ENCODE results near the gene ATR.
A peak's percentile ranks its signal among the peaks of the same experiment; 100 is the strongest.
"Not testable (repeated sequence)": the region's sequence is repeated elsewhere in the genome, so short reads cannot be mapped to it uniquely, and the experiment has no call there.

Gene ATR

DNA sequence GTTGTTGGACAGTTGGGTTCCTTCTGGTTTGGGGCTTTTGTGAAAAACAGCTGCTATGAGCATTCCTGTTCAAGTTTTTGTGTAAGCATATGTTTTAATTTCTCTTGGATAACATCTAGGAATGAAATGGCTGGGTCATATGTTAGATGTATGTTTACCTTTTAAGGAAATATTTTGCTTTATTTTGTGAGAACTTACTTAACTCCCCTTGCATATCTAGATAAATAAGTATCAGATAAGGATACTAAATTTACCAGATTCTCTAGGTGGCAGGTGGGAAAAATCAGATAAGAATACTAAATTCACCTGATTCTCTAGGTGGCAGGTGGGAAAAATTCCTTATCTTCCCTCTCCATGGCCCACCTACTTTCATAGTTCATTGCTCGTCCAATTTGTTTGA, 16.6 kb upstream of the ATR start:
- no peaks in the 10 kb centered on the region for H3K36me3 ChIP-seq (ENCODE audit: insufficient read depth)
- peak overlapping the region; percentile 82 for H3K4me2 ChIP-seq
- peaks cover 7% of the 10 kb centered on the region for H3K4me1 ChIP-seq (ENCODE audit: low read depth, poor library complexity, severe bottlenecking)
- no peak overlapping the region for H3K27ac ChIP-seq
- no peaks in the 10 kb centered on the region for H3K79me2 ChIP-seq (ENCODE audit: insufficient read depth, low read depth)
- H4K20me1 ChIP-seq (ENCODE audit: insufficient read depth) = no peaks in the 10 kb centered on the region
- no peak for TF ChIP-seq CTCF (conservative IDR thresholded peaks at IDR 0.05; ENCODE audit: low read depth, low read length)
- H2AFZ ChIP-seq (ENCODE audit: low read depth) = peak overlapping the region; percentile 97
- H3K4me3 ChIP-seq (IDR thresholded peaks at IDR 0.05; ENCODE audit: insufficient read depth, low read depth, low read length) = no peak overlapping the region
- no peaks in the 10 kb centered on the region for H3K27me3 ChIP-seq (ENCODE audit: insufficient read depth, low read depth)
- no peak overlapping the region; the same call in 1 of the 2 replicates for H3K9ac ChIP-seq

DNA sequence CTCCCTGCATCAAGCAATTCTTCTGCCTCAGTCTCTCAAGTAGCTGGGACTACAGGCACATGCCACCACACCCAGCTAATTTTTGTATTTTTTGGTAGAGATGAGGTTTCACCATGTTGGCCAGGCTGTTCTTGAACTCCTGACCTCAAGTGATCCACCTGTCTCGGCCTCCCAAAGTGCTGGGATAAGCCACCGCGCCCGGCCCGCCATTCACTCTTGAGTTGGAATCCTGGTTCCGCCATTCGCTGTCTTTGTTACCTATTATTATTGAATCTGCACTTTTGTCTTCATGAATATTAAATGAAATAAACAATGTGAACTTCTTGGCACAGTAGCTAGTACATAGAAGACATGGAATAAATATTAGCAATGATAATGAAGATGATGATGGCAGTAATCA, 13.7 kb upstream of the ATR start:
- H3K4me1 ChIP-seq (ENCODE audit: low read depth, poor library complexity, severe bottlenecking); H3K4me2 ChIP-seq; H3K27ac ChIP-seq; H2AFZ ChIP-seq (ENCODE audit: low read depth); H3K4me3 ChIP-seq (IDR thresholded peaks at IDR 0.05; ENCODE audit: insufficient read depth, low read depth, low read length); H3K79me2 ChIP-seq (ENCODE audit: insufficient read depth, low read depth); H3K9ac ChIP-seq; H4K20me1 ChIP-seq (ENCODE audit: insufficient read depth); H3K27me3 ChIP-seq (ENCODE audit: insufficient read depth, low read depth); H3K36me3 ChIP-seq (ENCODE audit: insufficient read depth): not testable (repeated sequence)

- Histone ChIP-seq H3K4me2 (no peak overlapping the region), H3K79me2 (ENCODE audit: insufficient read depth, low read depth) (no peaks in the 10 kb centered on the region), H3K9ac (no peak overlapping the region), H3K4me3 (IDR thresholded peaks at IDR 0.05; ENCODE audit: insufficient read depth, low read depth, low read length) (no peak overlapping the region), H3K27me3 (ENCODE audit: insufficient read depth, low read depth) (no peaks in the 10 kb centered on the region), H3K36me3 (ENCODE audit: insufficient read depth) (no peaks in the 10 kb centered on the region), H4K20me1 (ENCODE audit: insufficient read depth) (no peaks in the 10 kb centered on the region), H3K27ac (no peak overlapping the region), H3K4me1 (ENCODE audit: low read depth, poor library complexity, severe bottlenecking) (no peaks in the 10 kb centered on the region), H2AFZ (ENCODE audit: low read depth) (no peak overlapping the region)
- no peak for TF ChIP-seq CTCF (conservative IDR thresholded peaks at IDR 0.05; ENCODE audit: low read depth, low read length)
These were observed 10.2 kb upstream of the ATR start for GRCh38 chr3:142588703-142589102.

- Histone ChIP-seq H3K27me3 (ENCODE audit: insufficient read depth, low read depth) (no peaks in the 10 kb centered on the region), H3K4me3 (IDR thresholded peaks at IDR 0.05; ENCODE audit: insufficient read depth, low read depth, low read length) (no peak overlapping the region), H3K9ac (no peak overlapping the region), H4K20me1 (ENCODE audit: insufficient read depth) (no peaks in the 10 kb centered on the region), H3K36me3 (ENCODE audit: insufficient read depth) (no peaks in the 10 kb centered on the region), H3K4me2 (no peak overlapping the region), H3K27ac (no peak overlapping the region), H2AFZ (ENCODE audit: low read depth) (no peak overlapping the region), H3K4me1 (ENCODE audit: low read depth, poor library complexity, severe bottlenecking) (no peaks in the 10 kb centered on the region), H3K79me2 (ENCODE audit: insufficient read depth, low read depth) (no peaks in the 10 kb centered on the region)
- peak; percentile 72 for TF ChIP-seq CTCF (conservative IDR thresholded peaks at IDR 0.05; ENCODE audit: low read depth, low read length)
These were observed 8.4 kb upstream of the ATR start for GRCh38 chr3:142586803-142587406.

DNA sequence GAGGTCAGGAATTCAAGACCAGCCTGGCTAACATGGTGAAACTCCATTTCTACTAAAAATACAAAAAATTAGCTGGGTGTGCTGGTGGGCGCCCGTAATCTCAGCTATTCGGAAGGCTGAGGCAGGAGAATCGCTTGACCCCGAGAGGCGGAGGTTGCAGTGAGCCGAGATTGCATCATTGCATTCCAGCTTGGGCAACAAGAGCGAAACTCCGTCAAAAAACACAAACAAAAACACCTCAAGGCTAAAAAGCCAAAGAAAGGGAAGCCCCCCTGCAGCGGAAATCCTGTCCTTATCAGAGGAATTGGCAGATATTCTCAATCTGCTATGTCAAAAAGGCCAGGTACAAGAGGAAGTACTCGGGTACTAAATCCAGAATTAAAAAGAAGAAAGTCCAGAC, 2.5 kb upstream of the ATR start:
- not testable (repeated sequence) for H3K27ac ChIP-seq; H2AFZ ChIP-seq (ENCODE audit: low read depth)

More for the DNA sequence above, 2.5 kb upstream of the ATR start:
- H3K27me3 ChIP-seq (ENCODE audit: insufficient read depth, low read depth); H3K4me3 ChIP-seq (IDR thresholded peaks at IDR 0.05; ENCODE audit: insufficient read depth, low read depth, low read length); H3K4me2 ChIP-seq; H3K36me3 ChIP-seq (ENCODE audit: insufficient read depth); H3K9ac ChIP-seq; H4K20me1 ChIP-seq (ENCODE audit: insufficient read depth): not testable (repeated sequence)
- peaks cover 21% of the 10 kb centered on the region for H3K4me1 ChIP-seq (ENCODE audit: low read depth, poor library complexity, severe bottlenecking)
- peaks cover 25% of the 10 kb centered on the region for H3K79me2 ChIP-seq (ENCODE audit: insufficient read depth, low read depth)

Measured in KMS-11 (cell line).